OCI-LY7 (cell line): Measurements from ENCODE around the gene KIAA1549. TPM values are rescaled to one million over a fixed set of nuclear protein-coding genes. Genes with fewer than 3 reads are reported as not detected.

ENCODE experiments used
- BruUV-seq: library from RNA; stranded (reverse); fragments of 400-500 nt; replicated peaks from 2 replicates; lab custom pipeline; 2021; lab: Mats Ljungman, UMichigan
- CTCF ChIA-PET: fragments of 300-600 bp; sonication (Branson Sonifier 250); formaldehyde crosslinking; loops from one replicate; lab custom pipeline; 2022; ENCODE audit warnings: antibody characterized with exemption; ENCODE audit not compliant: unreplicated experiment; lab: Charles Lee
- POLR2A ChIA-PET: fragments of 300-600 bp; sonication (Branson Sonifier 250); formaldehyde crosslinking; loops from one replicate; lab custom pipeline; 2022; ENCODE audit warnings: antibody characterized with exemption; lab: Charles Lee
- DNase-seq: peaks from one replicate; pipeline ENCODE4 v3.0.0-alpha.2; 2015; ENCODE audit warnings: low spot score
- H2AFZ ChIP-seq: fragments of 200-600 bp; sonication (generic), shearing (Covaris generic); 2 replicates; pipeline ENCODE4 v1.6.1; 2014; ENCODE audit warnings: mild to moderate bottlenecking, antibody characterized with exemption, low read length, moderate library complexity
- H3K27ac ChIP-seq: fragments of 200-600 bp; sonication (generic); 2 replicates; pipeline ENCODE4 v1.5.1; 2014; ENCODE audit warnings: mixed run types, low read depth, mild to moderate bottlenecking, moderate library complexity, low read length, inconsistent platforms; ENCODE audit not compliant: poor library complexity, severe bottlenecking
- H3K36me3 ChIP-seq: fragments of 200-600 bp; sonication (generic); 2 replicates; pipeline ENCODE4 v1.6.1; 2014; ENCODE audit warnings: mild to moderate bottlenecking, antibody characterized with exemption, low read length, moderate library complexity, mixed read lengths; ENCODE audit not compliant: insufficient read depth
- H3K4me1 ChIP-seq: fragments of 200-600 bp; sonication (generic); 2 replicates; pipeline ENCODE4 v1.5.1; 2014; ENCODE audit warnings: mild to moderate bottlenecking, low read length; ENCODE audit not compliant: insufficient read depth, poor library complexity, severe bottlenecking
- H3K4me2 ChIP-seq: fragments of 200-600 bp; sonication (generic); 2 replicates; pipeline ENCODE4 v1.6.1; 2014; ENCODE audit warnings: mild to moderate bottlenecking, low read length
- H3K4me3 ChIP-seq: fragments of 200-600 bp; sonication (generic); 2 replicates; pipeline ENCODE4 v1.5.1; 2014; ENCODE audit warnings: mild to moderate bottlenecking, low read depth, low read length; ENCODE audit not compliant: poor library complexity, severe bottlenecking
- H3K79me2 ChIP-seq: fragments of 200-600 bp; sonication (generic); 2 replicates; pipeline ENCODE4 v1.6.1; 2016; ENCODE audit warnings: low read depth, mild to moderate bottlenecking, low read length, moderate library complexity, mixed read lengths; ENCODE audit not compliant: insufficient read depth
- H3K9me2 ChIP-seq: fragments of 200-600 bp; sonication (generic); 2 replicates; pipeline ENCODE4 v1.6.1; 2016; ENCODE audit warnings: mild to moderate bottlenecking, low read length, mixed read lengths; ENCODE audit not compliant: insufficient read depth
- H3K9me3 ChIP-seq: fragments of 200-600 bp; sonication (generic); 2 replicates; pipeline ENCODE4 v1.6.1; 2014; ENCODE audit warnings: mild to moderate bottlenecking, mixed run types, low read length, mixed read lengths
- H4K20me1 ChIP-seq: fragments of 200-600 bp; sonication (generic); 2 replicates; pipeline ENCODE4 v1.6.1; 2014; ENCODE audit warnings: mild to moderate bottlenecking, antibody characterized with exemption, low read length, moderate library complexity, mixed read lengths; ENCODE audit not compliant: insufficient read depth
- EZH2phosphoT487 ChIP-seq: fragments of 200-600 bp; sonication (generic); IDR thresholded peaks from 2 replicates; pipeline ENCODE4 v1.6.1; 2018; ENCODE audit warnings: low read depth, borderline replicate concordance, mild to moderate bottlenecking, mixed run types, antibody characterized with exemption, low read length, moderate library complexity, mixed read lengths
- intact Hi-C: fragments of 100-400 bp; cut with micrococcal nuclease; formaldehyde crosslinking; loops from one replicate; pipeline ENCODE4 v1.10.0; 2022; ENCODE audit not compliant: unreplicated experiment
- total RNA-seq, 2 experiments: library from RNA; depleted of rRNA in 1 of 2; stranded (reverse); fragments of >200 nt in 1 of 2; shearing (Covaris generic) in 1 of 2; gene quantifications; 2 replicates each; pipeline ENCODE4 v1.2.3, GENCODE V29; 2014 to 2022
- TF ChIP-seq, protein P1 (sequence below): fragments of 200-600 bp; sonication (generic); conservative IDR thresholded peaks from 2 replicates; pipeline ENCODE4 v1.5.1; 2014; ENCODE audit warnings: mild to moderate bottlenecking, antibody characterized with exemption, low read length, moderate library complexity, mixed read lengths

KIAA1549 gene
- total RNA-seq, 2 experiments from 2014 or later, result 0.03 to 3.0 TPM

DNA sequence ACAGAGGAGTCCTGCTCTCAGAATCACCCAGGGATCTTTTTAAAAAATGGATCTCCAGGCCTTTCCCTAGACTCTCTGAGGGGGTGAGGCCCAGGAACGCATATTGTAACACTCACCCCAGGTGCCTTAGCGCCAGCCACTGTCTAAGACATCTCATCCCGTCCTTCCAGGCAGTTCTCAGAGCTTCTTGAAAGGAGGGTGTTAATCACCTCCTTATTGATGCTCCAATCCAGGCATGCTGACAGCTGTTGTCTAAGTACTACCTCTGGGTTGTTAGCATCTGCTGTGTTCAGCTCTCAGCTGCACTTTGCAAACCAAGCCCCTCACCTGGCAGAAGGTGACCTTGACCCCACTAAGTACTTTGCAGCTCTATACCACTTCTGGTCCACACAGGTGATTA is 36.0 kb downstream of the KIAA1549 start:
- no peak overlapping the region for H3K4me2 ChIP-seq
- no peak overlapping the region for H2AFZ ChIP-seq
- H3K36me3 ChIP-seq, result no peaks in the 10 kb centered on the region
- H3K4me1 ChIP-seq, result no peaks in the 10 kb centered on the region
- H3K9me2 ChIP-seq, result no peaks in the 10 kb centered on the region
- no peak overlapping the region for H3K4me3 ChIP-seq
- DNase-seq, result no peak
- CTCF ChIA-PET, result no interaction called here
- POLR2A ChIA-PET, result no interaction called here
- no peaks in the 10 kb centered on the region for H4K20me1 ChIP-seq
- no peaks in the 10 kb centered on the region for H3K79me2 ChIP-seq
- intact Hi-C loops, result loop anchor here (2.0 kb wide), 1 partner anchor 20 kb away; no protein-coding TSS in a partner anchor
- no peaks in the 10 kb centered on the region for H3K9me3 ChIP-seq
- no TSS peak for BruUV-seq
- no peak overlapping the region for H3K27ac ChIP-seq
- TF ChIP-seq EZH2phosphoT487, result no peak

DNA sequence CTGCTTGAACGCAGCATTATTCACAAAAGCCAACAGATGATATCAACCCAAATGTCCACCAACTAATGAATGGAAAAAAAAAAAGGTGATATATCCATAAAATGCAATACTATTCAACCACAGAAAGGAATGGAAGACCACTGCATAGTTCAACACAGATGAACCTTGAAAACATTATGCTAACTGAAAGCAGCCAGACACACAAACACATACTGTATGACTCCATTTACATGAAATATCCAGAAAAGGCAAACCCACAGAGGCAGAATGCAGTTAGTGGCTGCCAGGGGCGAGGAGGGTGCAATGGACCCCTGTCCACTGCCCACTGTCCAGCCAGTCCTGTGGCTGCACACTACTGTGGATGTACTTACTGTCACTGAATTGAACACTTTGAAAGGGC is 36.6 kb downstream of the KIAA1549 start:
- BruUV-seq, result no TSS peak
- no peaks in the 10 kb centered on the region for H3K4me1 ChIP-seq
- no peak overlapping the region for H3K27ac ChIP-seq
- no peak overlapping the region for H3K4me2 ChIP-seq
- H3K9me3 ChIP-seq, result no peaks in the 10 kb centered on the region
- no peak for DNase-seq
- H3K79me2 ChIP-seq, result no peaks in the 10 kb centered on the region
- H3K9me2 ChIP-seq, result no peaks in the 10 kb centered on the region
- H4K20me1 ChIP-seq, result no peaks in the 10 kb centered on the region
- TF ChIP-seq, protein P1, sequence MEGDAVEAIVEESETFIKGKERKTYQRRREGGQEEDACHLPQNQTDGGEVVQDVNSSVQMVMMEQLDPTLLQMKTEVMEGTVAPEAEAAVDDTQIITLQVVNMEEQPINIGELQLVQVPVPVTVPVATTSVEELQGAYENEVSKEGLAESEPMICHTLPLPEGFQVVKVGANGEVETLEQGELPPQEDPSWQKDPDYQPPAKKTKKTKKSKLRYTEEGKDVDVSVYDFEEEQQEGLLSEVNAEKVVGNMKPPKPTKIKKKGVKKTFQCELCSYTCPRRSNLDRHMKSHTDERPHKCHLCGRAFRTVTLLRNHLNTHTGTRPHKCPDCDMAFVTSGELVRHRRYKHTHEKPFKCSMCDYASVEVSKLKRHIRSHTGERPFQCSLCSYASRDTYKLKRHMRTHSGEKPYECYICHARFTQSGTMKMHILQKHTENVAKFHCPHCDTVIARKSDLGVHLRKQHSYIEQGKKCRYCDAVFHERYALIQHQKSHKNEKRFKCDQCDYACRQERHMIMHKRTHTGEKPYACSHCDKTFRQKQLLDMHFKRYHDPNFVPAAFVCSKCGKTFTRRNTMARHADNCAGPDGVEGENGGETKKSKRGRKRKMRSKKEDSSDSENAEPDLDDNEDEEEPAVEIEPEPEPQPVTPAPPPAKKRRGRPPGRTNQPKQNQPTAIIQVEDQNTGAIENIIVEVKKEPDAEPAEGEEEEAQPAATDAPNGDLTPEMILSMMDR, result no peak
- TF ChIP-seq EZH2phosphoT487, result no peak
- no peak overlapping the region for H2AFZ ChIP-seq
- H3K4me3 ChIP-seq, result no peak overlapping the region
- H3K36me3 ChIP-seq, result no peaks in the 10 kb centered on the region
- ChIA-PET CTCF (no interaction called here), POLR2A (interaction anchor here (0.6 kb wide), 1 partner anchor 362 kb away, joined by 3 read pairs; no protein-coding TSS in a partner anchor)
- intact Hi-C loops, result loop anchor here (2.0 kb wide), 1 partner anchor 20 kb away; no protein-coding TSS in a partner anchor

DNA sequence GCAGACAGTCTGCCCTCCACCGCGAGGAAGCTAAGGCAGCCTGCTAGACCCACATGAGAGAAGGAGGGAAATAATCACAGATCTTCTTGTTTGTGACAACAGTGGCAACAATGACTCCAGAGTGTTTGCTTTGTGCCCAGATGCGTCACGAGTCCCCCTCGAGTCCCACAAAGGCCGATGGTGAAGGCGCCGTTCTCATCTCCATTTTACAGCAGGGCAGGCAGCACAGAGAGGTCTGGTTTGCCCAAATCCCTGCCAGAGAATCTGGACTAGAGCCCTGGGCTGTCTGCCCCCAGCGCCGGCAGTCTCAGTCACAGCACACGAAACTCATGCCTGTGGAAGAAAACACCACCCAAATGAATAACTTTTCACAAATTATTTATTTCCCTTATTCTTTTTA is 38.1 kb downstream of the KIAA1549 start:
- no peak overlapping the region for H3K4me3 ChIP-seq
- H4K20me1 ChIP-seq, result no peaks in the 10 kb centered on the region
- H3K36me3 ChIP-seq, result no peaks in the 10 kb centered on the region
- no peak for DNase-seq
- H3K9me2 ChIP-seq, result no peaks in the 10 kb centered on the region
- intact Hi-C loops, result no loop called here
- TF ChIP-seq, protein P1, result no peak
- no peak for TF ChIP-seq EZH2phosphoT487
- H3K9me3 ChIP-seq, result no peaks in the 10 kb centered on the region
- CTCF ChIA-PET, result no interaction called here
- POLR2A ChIA-PET, result interaction anchor here (0.7 kb wide), 1 partner anchor 23 kb away, joined by 3 read pairs; no protein-coding TSS in a partner anchor
- H3K27ac ChIP-seq, result no peak overlapping the region
- no peak overlapping the region for H3K4me2 ChIP-seq
- no peaks in the 10 kb centered on the region for H3K4me1 ChIP-seq
- H2AFZ ChIP-seq, result no peak overlapping the region
- no TSS peak for BruUV-seq
- no peaks in the 10 kb centered on the region for H3K79me2 ChIP-seq
